KG1 (cell line): ENCODE results near the gene HELQ.
"Not testable (repeated sequence)": the region's sequence is repeated elsewhere in the genome, so short reads cannot be mapped to it uniquely, and the experiment has no call there.

Experiments
- DNase-seq: peaks from one replicate; lab custom pipeline; 2025; lab: John Stamatoyannopoulos, UW

HELQ gene, protein sequence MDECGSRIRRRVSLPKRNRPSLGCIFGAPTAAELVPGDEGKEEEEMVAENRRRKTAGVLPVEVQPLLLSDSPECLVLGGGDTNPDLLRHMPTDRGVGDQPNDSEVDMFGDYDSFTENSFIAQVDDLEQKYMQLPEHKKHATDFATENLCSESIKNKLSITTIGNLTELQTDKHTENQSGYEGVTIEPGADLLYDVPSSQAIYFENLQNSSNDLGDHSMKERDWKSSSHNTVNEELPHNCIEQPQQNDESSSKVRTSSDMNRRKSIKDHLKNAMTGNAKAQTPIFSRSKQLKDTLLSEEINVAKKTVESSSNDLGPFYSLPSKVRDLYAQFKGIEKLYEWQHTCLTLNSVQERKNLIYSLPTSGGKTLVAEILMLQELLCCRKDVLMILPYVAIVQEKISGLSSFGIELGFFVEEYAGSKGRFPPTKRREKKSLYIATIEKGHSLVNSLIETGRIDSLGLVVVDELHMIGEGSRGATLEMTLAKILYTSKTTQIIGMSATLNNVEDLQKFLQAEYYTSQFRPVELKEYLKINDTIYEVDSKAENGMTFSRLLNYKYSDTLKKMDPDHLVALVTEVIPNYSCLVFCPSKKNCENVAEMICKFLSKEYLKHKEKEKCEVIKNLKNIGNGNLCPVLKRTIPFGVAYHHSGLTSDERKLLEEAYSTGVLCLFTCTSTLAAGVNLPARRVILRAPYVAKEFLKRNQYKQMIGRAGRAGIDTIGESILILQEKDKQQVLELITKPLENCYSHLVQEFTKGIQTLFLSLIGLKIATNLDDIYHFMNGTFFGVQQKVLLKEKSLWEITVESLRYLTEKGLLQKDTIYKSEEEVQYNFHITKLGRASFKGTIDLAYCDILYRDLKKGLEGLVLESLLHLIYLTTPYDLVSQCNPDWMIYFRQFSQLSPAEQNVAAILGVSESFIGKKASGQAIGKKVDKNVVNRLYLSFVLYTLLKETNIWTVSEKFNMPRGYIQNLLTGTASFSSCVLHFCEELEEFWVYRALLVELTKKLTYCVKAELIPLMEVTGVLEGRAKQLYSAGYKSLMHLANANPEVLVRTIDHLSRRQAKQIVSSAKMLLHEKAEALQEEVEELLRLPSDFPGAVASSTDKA

DNA sequence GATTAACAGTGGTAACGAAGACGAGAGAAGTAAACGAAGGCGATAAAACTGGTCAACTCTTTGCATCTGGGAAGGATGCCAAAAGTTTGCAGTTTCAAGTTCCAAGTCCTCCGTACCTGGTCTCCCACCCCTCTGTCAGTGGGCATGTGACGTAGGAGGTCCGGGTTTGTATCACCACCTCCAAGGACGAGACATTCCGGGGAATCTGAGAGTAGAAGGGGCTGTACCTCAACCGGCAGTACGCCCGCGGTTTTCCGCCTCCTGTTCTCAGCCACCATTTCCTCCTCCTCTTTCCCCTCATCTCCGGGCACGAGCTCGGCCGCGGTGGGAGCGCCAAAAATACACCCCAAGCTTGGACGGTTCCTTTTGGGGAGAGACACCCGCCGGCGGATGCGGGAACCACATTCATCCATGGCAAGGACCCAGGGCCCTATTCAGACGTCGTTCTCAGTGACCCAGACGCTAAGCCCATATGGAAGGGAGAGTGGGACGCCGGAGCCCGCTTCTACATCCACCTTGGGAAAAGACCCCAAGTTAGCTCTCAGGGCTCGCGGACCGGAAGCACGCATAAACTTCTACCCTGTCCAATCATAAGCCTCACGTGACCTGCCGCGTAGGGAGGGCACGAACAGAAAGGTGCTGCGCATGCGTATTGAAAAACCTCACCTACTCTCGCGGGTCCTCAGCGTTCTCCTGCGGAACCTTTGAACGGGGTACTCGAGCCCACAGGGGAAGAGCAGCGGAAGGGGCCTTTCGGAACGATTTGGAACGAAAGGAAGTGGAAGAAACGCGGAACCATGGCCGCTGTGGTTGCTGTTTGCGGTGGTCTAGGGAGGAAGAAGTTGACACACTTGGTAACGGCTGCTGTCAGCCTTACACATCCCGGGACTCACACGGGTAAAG lies at the start of gene HELQ, which contains the start of gene MRPS18C:
Gene HELQ (minus strand): TSS at position 543 of the 903 bp plus-strand sequence. CDS start 130 bp downstream, at position 413.
Gene MRPS18C (plus strand): TSS at position 778 of the 903 bp plus-strand sequence. CDS start 20 bp downstream, at position 798.
- DNase-seq: peak; percentile 97

GRCh38 chr4:83504996-83505395 lies 49.4 kb upstream of the HELQ start:
- DNase-seq: no peak

DNA sequence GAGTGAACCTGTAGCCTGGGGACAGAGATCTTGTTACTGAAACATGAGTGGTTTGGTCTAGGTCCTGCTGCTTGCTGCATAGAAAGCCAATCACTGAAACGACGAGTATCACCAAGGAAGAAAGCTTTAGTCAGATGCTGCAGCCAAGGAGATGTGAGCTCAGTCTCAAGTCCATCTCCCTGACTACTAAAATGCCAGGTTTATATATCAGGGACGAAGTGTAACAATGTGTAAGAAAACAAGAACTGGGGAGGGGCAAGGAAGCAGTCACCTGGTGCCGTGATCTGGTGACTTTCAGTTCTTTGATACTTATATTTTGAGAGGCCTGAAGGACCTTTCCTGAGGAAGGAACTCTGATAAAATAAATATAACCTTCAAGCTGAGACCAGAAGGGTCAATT lies 48.9 kb upstream of the HELQ start:
- DNase-seq: no peak

- no peak for DNase-seq
Measured at GRCh38 chr4:83503974-83504373, 48.4 kb upstream of the HELQ start.

- not testable (repeated sequence) for DNase-seq
Measured at GRCh38 chr4:83501671-83502070, 46.0 kb upstream of the HELQ start.

DNA sequence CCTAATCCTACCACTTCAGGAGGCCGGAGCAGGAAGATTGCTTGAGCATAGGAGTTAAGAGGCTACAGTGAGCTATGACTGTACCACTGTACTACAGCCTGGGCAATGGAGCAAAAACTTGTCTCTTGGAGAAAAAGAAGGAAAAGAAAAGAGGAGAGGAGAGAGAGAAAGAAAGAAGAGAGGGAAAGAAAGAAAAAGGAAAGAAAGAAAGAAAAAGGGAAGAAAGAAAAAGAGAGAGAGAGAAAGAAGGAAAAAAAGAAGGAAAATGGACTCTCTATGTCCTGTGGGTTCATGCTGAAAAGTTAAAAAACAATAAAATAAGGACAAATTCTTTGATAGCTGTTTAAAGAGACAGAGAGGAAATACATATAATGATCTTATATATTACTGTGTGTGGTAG lies 42.6 kb upstream of the HELQ start:
- DNase-seq: no peak

- not testable (repeated sequence) for DNase-seq
Measured at GRCh38 chr4:83496085-83496917, 40.7 kb upstream of the HELQ start.

DNA sequence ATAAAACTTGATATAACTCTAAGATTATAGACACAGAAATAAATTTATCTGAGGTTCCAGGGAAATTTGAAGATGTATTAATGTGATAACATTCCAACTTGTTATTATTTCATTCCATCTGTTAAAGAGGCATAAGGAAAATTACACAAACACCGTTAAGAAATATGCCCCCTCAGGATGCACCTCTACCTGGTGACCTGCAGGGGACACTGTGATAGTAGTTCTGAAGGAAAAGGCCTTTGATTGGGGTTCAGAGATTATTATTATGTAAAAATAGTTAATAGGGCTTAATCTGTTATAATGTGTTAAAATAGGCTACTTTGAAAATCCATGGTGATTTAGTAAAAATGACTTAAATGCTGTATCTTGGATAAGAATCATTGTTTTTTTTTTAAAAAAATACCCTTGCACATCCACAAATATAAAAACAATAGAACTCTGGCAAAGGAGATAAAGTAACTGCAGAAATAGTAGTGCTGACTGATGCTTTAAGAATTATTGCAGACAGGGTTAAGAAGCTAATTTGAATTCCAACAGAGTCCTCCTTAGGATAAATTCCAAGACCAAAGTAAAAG lies 35.3 kb upstream of the HELQ start:
- no peak for DNase-seq

DNA sequence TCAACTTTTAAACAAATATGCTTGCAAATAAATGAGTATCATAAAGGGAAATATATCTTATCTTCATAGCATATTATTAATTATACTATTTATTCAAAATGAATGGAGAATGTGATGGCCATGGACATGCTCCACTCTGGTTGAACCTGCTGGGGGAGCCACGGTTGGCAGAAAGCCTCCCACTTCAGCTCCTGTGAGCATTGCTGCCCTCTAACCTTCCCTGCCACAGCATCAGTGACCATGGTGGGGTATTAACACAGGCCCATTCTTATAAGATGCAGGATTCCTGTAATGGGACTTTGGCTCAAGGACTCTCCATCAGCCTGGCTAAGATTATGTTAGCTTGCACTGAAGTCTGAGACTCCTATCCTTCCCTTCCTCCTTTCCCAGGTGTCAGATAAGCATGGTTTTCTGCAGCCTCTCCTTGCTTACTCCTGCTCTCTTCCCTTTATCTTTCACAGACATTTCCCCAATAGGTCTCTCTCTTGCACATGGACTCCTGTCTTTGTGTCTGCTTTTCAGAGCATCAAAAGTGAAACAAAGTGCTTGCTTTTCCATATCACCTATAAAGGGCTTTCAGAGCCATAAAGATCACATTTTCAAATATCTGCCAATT lies 34.2 kb upstream of the HELQ start:
- DNase-seq: no peak

GRCh38 chr4:83486457-83487129 lies 31.0 kb upstream of the HELQ start:
- DNase-seq: no peak

GRCh38 chr4:83484500-83485461 lies 29.2 kb upstream of the HELQ start, which contains the start of gene ABRAXAS1:
Gene ABRAXAS1 (minus strand): TSS chr4:83485100. CDS start chr4:83485072, 28 bp downstream.
- peak; percentile 92 for DNase-seq

- no peak for DNase-seq
Measured at GRCh38 chr4:83473966-83474365, 18.3 kb upstream of the HELQ start.

DNA sequence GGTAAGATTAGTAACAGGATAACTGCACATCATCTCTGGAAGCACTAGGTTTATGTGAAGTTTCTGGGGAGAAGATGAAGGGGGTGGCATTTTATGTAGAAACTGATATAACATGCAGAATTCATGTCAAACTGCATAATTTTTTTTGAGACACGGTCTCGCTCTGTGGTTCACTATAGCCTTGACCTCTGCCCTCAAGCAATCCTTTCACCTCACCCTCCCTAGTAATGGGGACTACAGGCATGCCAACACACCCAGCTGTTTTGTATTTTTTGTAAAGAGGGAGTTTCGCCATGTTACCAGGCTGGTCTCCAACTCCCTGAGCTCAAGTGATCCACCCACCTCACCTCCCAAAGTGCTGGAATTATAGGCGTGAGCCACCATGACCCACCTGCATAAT lies 17.8 kb upstream of the HELQ start:
- DNase-seq: no peak

- no peak for DNase-seq
Measured at GRCh38 chr4:83456184-83456501, 520 bp upstream of the HELQ start.

GRCh38 chr4:83454686-83455085 lies 937 bp downstream of the HELQ start:
- no peak for DNase-seq

DNA sequence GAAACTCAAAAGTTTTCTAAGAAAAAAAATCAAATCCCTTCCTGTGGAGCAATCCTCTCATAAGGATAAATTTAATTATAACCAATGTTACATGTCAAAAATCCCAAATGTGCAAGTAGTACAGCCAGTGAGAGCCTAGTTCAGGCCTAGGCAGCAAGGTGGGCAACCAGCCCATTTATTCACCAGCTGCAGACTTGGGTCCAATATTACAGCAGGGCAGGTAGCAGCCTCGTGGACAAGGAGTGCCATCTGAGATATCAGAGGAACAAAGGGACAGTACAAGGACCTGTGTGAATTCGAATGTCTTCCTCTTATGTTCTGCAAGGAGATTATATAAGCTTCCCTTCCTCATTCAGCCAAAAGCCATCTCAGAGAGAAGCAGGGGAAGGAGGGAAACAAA lies 6.6 kb downstream of the HELQ start:
- no peak for DNase-seq

- no peak for DNase-seq
Measured at GRCh38 chr4:83440899-83441298, 14.7 kb downstream of the HELQ start.
